HL-60 (cell line): Measurements from ENCODE around the gene GCNT2.

Source experiments
- DNase-seq, 2 experiments: peaks; one replicate each; pipeline ENCODE4 v3.0.0-alpha.2; 2010 to 2020; ENCODE audit warnings: low read depth in 1 of 2, low spot score in 1 of 2
- H3K27ac ChIP-seq: fragments of 250-450 bp; sonication (Bioruptor Pico); replicated peaks from 2 replicates; pipeline ENCODE4 v1.5.1; 2020; ENCODE audit warnings: mild to moderate bottlenecking, moderate library complexity
- H3K27me3 ChIP-seq: fragments of 250-450 bp; sonication (Bioruptor Pico); 2 replicates; pipeline ENCODE4 v1.5.1; 2021; ENCODE audit warnings: mild to moderate bottlenecking, moderate library complexity; ENCODE audit not compliant: insufficient read depth, poor library complexity, severe bottlenecking
- H3K4me3 ChIP-seq: replicated peaks from 2 replicates; pipeline ENCODE4 v1.5.1; 2011; ENCODE audit warnings: mild to moderate bottlenecking, control low read depth, low read length; ENCODE audit not compliant: insufficient read depth
- CTCF ChIP-seq: IDR thresholded peaks from one replicate; pipeline ENCODE4 v1.5.1; 2011; ENCODE audit warnings: low read length, control low read depth, inconsistent platforms; ENCODE audit not compliant: insufficient read depth
- GABPA ChIP-seq: IDR thresholded peaks from 2 replicates; pipeline ENCODE4 v1.6.1; 2012; ENCODE audit warnings: low read depth
- POLR2AphosphoS5 ChIP-seq: IDR thresholded peaks from 2 replicates; pipeline ENCODE4 v1.6.1; 2012; ENCODE audit warnings: low read depth
- SPI1 ChIP-seq: IDR thresholded peaks from 2 replicates; pipeline ENCODE4 v1.6.1; 2012; ENCODE audit warnings: low read depth, mild to moderate bottlenecking, borderline replicate concordance
- TF ChIP-seq, protein P1 (sequence below): IDR thresholded peaks from 2 replicates; pipeline ENCODE4 v1.6.1; 2012; ENCODE audit warnings: low read depth; ENCODE audit not compliant: insufficient replicate concordance

Gene GCNT2

DNA sequence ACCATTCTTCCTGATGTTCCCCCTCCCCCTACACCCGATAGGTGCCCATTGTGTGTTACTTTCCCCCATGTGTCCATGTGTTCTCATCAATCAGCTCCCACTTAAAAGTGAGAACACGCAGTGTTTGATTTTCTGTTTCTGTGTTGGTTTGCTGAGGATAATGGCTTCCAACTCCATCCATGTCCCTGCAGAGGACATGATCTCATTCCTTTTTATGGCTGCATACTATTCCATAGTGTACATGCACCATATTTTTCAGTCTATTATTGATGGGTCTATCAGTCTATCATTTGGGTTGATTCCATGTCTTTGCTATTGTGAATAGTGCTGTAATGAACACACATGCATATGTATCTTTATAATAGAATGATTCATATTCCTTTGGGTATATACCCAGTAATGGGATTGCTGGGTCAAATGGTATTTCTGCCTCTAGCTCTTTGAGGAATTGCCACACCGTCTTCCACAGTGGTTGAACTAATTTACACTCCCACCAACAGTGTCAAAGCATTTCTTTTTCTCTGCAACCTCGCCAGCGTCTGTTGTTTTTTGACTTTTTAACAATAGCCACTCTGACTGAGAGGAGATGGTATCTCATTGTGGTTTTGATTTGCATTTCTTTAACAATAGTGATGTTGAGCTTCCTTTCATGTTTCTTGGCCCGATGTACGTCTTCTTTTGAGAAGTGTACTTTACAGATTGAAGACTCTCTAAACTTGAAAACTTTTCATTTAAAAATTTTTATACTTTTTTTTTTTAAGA lies 41.0 kb upstream of the GCNT2 start:
- H3K27me3 ChIP-seq: no peaks in the 10 kb centered on the region
- no peak overlapping the region for H3K4me3 ChIP-seq
- DNase-seq: no peak
- TF ChIP-seq POLR2AphosphoS5: no peak
- TF ChIP-seq, protein P1, sequence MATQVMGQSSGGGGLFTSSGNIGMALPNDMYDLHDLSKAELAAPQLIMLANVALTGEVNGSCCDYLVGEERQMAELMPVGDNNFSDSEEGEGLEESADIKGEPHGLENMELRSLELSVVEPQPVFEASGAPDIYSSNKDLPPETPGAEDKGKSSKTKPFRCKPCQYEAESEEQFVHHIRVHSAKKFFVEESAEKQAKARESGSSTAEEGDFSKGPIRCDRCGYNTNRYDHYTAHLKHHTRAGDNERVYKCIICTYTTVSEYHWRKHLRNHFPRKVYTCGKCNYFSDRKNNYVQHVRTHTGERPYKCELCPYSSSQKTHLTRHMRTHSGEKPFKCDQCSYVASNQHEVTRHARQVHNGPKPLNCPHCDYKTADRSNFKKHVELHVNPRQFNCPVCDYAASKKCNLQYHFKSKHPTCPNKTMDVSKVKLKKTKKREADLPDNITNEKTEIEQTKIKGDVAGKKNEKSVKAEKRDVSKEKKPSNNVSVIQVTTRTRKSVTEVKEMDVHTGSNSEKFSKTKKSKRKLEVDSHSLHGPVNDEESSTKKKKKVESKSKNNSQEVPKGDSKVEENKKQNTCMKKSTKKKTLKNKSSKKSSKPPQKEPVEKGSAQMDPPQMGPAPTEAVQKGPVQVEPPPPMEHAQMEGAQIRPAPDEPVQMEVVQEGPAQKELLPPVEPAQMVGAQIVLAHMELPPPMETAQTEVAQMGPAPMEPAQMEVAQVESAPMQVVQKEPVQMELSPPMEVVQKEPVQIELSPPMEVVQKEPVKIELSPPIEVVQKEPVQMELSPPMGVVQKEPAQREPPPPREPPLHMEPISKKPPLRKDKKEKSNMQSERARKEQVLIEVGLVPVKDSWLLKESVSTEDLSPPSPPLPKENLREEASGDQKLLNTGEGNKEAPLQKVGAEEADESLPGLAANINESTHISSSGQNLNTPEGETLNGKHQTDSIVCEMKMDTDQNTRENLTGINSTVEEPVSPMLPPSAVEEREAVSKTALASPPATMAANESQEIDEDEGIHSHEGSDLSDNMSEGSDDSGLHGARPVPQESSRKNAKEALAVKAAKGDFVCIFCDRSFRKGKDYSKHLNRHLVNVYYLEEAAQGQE: no peak
- H3K27ac ChIP-seq: no peak overlapping the region

DNA sequence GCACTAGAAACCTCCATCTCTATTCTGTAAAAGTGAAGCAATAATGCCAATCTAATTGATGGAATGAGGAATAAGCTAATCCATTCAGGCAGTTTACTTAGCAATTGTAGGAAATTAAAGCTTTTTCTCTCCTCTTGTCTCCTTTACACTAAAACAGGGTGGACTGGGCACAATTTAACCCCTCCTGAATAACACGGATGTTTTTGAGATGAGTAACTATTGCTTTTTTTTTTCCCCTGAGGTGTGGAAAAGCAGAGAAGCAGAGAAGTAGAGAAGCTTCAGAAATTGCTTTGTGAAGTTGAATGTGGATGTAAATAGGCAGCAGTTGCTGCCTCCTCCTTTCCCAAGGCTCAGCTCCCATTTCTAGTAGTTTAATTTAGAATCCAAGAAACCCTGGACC lies 40.0 kb upstream of the GCNT2 start:
- TF ChIP-seq, protein P1: no peak
- TF ChIP-seq POLR2AphosphoS5 (no peak), SPI1 (no peak), GABPA (no peak), CTCF (no peak)
- DNase-seq: no peak
- Histone ChIP-seq H3K27me3 (no peaks in the 10 kb centered on the region), H3K4me3 (no peak overlapping the region), H3K27ac (no peak overlapping the region)

DNA sequence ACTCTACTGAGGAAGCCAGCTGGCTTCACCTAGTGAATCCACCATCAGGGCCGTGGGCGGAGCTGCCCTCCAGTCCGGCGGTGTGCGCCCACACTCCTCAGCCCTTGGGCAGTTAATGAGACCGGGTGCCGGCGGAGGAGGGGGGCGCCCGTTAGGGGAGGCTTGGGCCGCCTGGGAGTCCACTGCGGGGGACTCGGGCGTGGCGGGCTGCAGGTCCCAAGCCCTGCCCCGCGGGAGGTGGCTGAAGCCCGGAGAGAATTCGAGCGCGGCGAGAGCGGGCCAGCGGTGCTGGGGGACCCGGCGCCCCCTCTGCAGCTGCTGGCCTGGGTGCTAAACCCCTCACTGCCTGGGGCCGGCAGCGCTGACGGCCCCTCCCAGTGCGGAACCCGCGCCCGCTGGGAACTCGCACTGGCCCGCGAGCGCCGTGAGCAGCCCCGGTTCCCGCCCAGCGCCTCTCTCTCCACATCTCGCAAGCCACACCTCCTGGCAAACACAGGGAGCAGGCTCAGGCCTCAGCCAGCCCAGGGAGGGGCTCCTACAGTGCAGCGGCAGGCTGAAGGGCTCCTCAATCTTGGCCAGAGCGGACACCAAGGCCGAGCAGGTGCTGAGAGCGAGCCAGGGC lies 38.4 kb upstream of the GCNT2 start:
- TF ChIP-seq, protein P1: no peak
- TF ChIP-seq GABPA: no peak
- TF ChIP-seq POLR2AphosphoS5: no peak
- TF ChIP-seq SPI1: no peak
- no peak for TF ChIP-seq CTCF

More for the DNA sequence above, 38.4 kb upstream of the GCNT2 start:
- no peak overlapping the region for H3K4me3 ChIP-seq
- no peaks in the 10 kb centered on the region for H3K27me3 ChIP-seq
- DNase-seq: no peak
- no peak overlapping the region for H3K27ac ChIP-seq
